Kidney (tissue), 14 donors: ENCODE data around the gene MBD5. TPM values are rescaled to one million over a fixed set of nuclear protein-coding genes. Genes with fewer than 3 reads are reported as not detected.

Experiments used
- DNase-seq, 5 donors: peaks; one replicate each; pipeline ENCODE4 v3.0.0-alpha.2; 2013 to 2020
- FAIRE-seq: peaks from 2 replicates; lab custom pipeline; 2012; peaks lifted over from hg19 to GRCh38; lab: Jason Lieb, UNC
- H3K27ac ChIP-seq, 2 donors: one replicate each; pipeline ENCODE4 v1.7.0; 2013; ENCODE audit warnings: low read depth in 2 of 2, low read length in 2 of 2, inconsistent platforms in 1 of 2
- H3K27me3 ChIP-seq: one replicate; pipeline ENCODE4 v1.7.1; 2013; ENCODE audit warnings: low read length, inconsistent platforms; ENCODE audit not compliant: control insufficient read depth, insufficient read depth
- H3K36me3 ChIP-seq, 3 donors: one replicate each; pipeline versions ENCODE4 v1.7.0 to v1.7.1; 2013; ENCODE audit warnings: low read length in 3 of 3, control low read depth in 1 of 3, inconsistent platforms in 1 of 3; ENCODE audit not compliant: insufficient read depth in 3 of 3, control insufficient read depth in 2 of 3
- H3K4me1 ChIP-seq, 3 donors: one replicate each; pipeline versions ENCODE4 v1.7.0 to v1.7.1; 2013; ENCODE audit warnings: low read length in 3 of 3, inconsistent platforms in 1 of 3, low read depth in 1 of 3; ENCODE audit not compliant: control insufficient read depth in 2 of 3, insufficient read depth in 2 of 3
- H3K4me3 ChIP-seq, 3 donors: one replicate each; pipeline versions ENCODE4 v1.7.0 to v1.8.1; 2013; ENCODE audit warnings: low read length in 3 of 3, control low read depth in 1 of 3, inconsistent platforms in 1 of 3
- H3K9ac ChIP-seq, 3 donors: one replicate each; pipeline versions ENCODE4 v1.7.0 to v1.7.1; 2013; ENCODE audit warnings: low read length in 3 of 3, control low read depth in 1 of 3, inconsistent platforms in 1 of 3
- H3K9me3 ChIP-seq, 3 donors: one replicate each; pipeline versions ENCODE4 v1.7.0 to v1.7.1; 2013; ENCODE audit warnings: low read length in 3 of 3, control low read depth in 1 of 3, inconsistent platforms in 1 of 3; ENCODE audit not compliant: control insufficient read depth in 2 of 3, insufficient read depth in 1 of 3
- intact Hi-C: fragments of 100-400 bp; cut with DNase I; formaldehyde crosslinking; loops from one replicate; pipeline ENCODE4 v1.11.1; 2022
- polyA plus RNA-seq: library from polyadenylated mRNA; stranded (reverse); fragments of 350-450 nt; fragmentation: Illumina TruSeq; extraction: RNeasy Lipid Tissue Mini Kit (QIAGEN cat#74804); gene quantifications from one replicate; pipeline ENCODE4 v1.2.3, GENCODE V29; 2014; ENCODE audit warnings: low read depth, low replicate concordance; ENCODE audit not compliant: insufficient read depth
- total RNA-seq: library from RNA; stranded (reverse); fragmentation: NEBNext Ultra II Directional; extraction: Animal tissue kit (Norgen Biotek cat#: 25700); gene quantifications from one replicate; pipeline ENCODE4 v1.2.1, GENCODE V29; 2021
- TF ChIP-seq, protein P1 (sequence below): IDR thresholded peaks from 3 replicates; pipeline ENCODE4 v1.5.1; 2012; ENCODE audit warnings: mild to moderate bottlenecking, moderate library complexity, borderline replicate concordance; ENCODE audit not compliant: insufficient read depth; ENCODE audit errors: extremely low read depth
- donor health status: control.
- donor health status: control.
- donor health status: control.
- donor health status: control.
- donor health status: control.
- donor health status: DM: yes; HTN: yes; CAD: no.
- donor health status: Normal renal cell carcinoma (clear cell type).

The MBD5 gene
- total and polyA plus RNA-seq, 2 donors from 2014 or later = 6.9 to 66.8 TPM

DNA sequence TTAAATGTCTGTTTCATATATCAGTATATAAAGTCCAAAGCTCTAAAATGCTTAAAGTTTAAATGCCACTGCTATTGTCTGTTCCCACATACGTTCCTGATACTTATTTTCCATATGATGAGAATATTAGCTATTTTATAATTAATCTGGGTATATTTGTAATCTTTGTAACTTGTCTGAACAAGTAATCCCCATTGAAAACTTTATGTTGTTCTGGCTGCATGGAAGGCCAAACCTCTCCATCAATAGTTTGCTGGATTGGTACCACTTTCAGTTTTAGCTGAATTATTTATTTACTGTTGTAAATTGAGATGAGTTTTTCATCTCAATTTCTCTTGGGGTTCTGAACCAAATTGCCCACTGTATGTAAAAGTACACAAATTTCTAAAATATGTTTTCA, 1.5 kb downstream of the MBD5 start:
- no peaks in the 10 kb centered on the region for H3K9me3 ChIP-seq
- no peaks in the 10 kb centered on the region for H3K27me3 ChIP-seq
- H3K4me1 ChIP-seq = peaks cover 0 to 13% (median 2%) of the 10 kb centered on the region in 3 donors
- H3K4me3 ChIP-seq = peak overlapping the region; percentile 83 to 90 (median 89)
- no peaks in the 10 kb centered on the region for H3K36me3 ChIP-seq
- peak overlapping the region in 2 of 3 donors; percentile 73 to 96 for H3K9ac ChIP-seq
- TF ChIP-seq, protein P1, sequence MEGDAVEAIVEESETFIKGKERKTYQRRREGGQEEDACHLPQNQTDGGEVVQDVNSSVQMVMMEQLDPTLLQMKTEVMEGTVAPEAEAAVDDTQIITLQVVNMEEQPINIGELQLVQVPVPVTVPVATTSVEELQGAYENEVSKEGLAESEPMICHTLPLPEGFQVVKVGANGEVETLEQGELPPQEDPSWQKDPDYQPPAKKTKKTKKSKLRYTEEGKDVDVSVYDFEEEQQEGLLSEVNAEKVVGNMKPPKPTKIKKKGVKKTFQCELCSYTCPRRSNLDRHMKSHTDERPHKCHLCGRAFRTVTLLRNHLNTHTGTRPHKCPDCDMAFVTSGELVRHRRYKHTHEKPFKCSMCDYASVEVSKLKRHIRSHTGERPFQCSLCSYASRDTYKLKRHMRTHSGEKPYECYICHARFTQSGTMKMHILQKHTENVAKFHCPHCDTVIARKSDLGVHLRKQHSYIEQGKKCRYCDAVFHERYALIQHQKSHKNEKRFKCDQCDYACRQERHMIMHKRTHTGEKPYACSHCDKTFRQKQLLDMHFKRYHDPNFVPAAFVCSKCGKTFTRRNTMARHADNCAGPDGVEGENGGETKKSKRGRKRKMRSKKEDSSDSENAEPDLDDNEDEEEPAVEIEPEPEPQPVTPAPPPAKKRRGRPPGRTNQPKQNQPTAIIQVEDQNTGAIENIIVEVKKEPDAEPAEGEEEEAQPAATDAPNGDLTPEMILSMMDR = no peak
- no peak overlapping the region for H3K27ac ChIP-seq
- FAIRE-seq (no peak), DNase-seq (no peak)
- intact Hi-C loops = no loop called here

DNA sequence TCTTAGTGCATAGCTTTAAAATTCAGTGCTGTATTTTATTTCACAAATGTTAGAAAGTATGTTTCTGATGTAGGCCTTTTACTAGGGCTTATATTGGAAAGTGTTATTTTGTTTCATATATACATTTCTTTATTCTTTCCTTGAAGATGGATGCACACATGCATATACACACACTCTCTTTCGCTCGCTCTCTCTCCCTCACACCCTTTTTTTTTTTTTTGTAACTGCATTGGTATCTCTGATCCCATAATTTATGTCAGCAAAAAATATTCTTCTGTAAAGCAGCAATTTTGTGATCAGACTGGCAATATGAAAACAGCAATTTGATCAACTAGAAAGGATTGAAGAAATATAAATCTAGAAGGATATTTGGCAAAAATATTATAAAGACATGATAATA, 2.0 kb downstream of the MBD5 start:
- peaks cover 0 to 13% (median 2%) of the 10 kb centered on the region in 3 donors for H3K4me1 ChIP-seq
- H3K9ac ChIP-seq = no peak overlapping the region
- intact Hi-C loops = no loop called here
- FAIRE-seq (no peak), DNase-seq (no peak)
- no peaks in the 10 kb centered on the region for H3K9me3 ChIP-seq
- peak overlapping the region in 1 of 3 donors; percentile 83 for H3K4me3 ChIP-seq
- H3K27me3 ChIP-seq = no peaks in the 10 kb centered on the region
- TF ChIP-seq, protein P1 = no peak
- no peaks in the 10 kb centered on the region for H3K36me3 ChIP-seq
- no peak overlapping the region for H3K27ac ChIP-seq

DNA sequence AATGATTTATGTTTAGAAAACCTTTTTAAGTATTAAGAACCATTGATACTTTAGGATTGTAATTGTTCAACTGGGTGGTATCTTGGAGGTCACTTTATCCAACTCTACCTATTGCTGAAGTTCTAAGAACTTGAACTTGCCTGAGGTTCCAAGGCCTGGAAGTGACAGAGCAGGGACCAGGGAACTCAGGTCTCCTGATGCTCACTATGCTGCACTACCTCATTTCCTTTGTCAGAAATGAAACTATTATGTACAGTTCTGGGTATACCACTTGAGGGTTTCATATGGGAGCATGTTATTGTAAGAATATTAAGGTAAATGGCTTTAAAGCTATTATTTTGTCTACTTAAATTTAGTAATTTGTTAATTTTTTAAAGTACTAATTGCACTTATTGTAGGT, 3.0 kb downstream of the MBD5 start:
- DNase-seq (no peak), FAIRE-seq (no peak)
- intact Hi-C loops = no loop called here
- Histone ChIP-seq H3K9me3 (no peaks in the 10 kb centered on the region), H3K4me3 (no peak overlapping the region), H3K9ac (no peak overlapping the region), H3K4me1 (peaks cover 0 to 8% (median 2%) of the 10 kb centered on the region in 3 donors), H3K27me3 (no peaks in the 10 kb centered on the region), H3K36me3 (no peaks in the 10 kb centered on the region), H3K27ac (no peak overlapping the region)
- TF ChIP-seq, protein P1 = no peak

DNA sequence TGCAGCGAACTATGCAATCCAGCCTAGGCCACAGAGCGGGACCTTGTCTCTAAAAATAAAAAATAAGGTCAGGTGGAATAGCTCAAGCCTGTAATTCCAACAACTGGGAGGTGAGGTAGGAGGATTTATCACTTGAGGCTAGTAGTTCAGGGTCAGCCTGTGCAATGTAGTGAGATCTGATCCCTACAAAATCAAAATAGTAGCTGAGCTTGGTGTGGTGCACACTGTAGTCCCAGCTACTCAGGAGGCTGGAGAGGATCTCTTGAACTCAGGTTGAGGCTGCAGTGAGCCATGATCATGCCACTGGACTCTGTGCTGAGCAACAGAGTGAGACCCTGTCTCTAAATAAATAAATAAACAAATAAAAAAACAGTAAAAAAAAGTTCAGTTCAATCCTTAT, 5.7 kb downstream of the MBD5 start:
- Histone ChIP-seq H3K4me3 (no peak overlapping the region), H3K9me3 (no peaks in the 10 kb centered on the region), H3K4me1 (peaks cover 0 to 6% (median 0%) of the 10 kb centered on the region in 3 donors), H3K27me3 (no peaks in the 10 kb centered on the region), H3K36me3 (no peaks in the 10 kb centered on the region), H3K27ac (no peak overlapping the region), H3K9ac (no peak overlapping the region)
- FAIRE-seq = no peak
- TF ChIP-seq, protein P1 = no peak
- no peak for DNase-seq
- intact Hi-C loops = no loop called here
